NT2/D1 (cell line): Measurements from ENCODE around the gene FLOT1.

Experiments
- SUZ12 ChIP-seq: IDR thresholded peaks from 2 replicates; pipeline ENCODE4 v1.6.1; 2011; ENCODE audit not compliant: insufficient read length, insufficient read depth; ENCODE audit errors: extremely low read depth
- YY1 ChIP-seq: IDR thresholded peaks from 2 replicates; pipeline ENCODE4 v1.6.1; 2011; ENCODE audit not compliant: insufficient read length, insufficient read depth
- ZNF274 ChIP-seq: IDR thresholded peaks from 2 replicates; pipeline ENCODE4 v1.6.1; 2011; ENCODE audit warnings: mild to moderate bottlenecking, low read depth, low read length

GRCh38 chr6:30780642-30780920 is 38.1 kb upstream of the FLOT1 start:
- TF ChIP-seq SUZ12 (no peak), YY1 (no peak), ZNF274 (no peak)
